GM12865 (cell line): ENCODE data around the gene CCNL2.
"Not testable (repeated sequence)": the region's sequence is repeated elsewhere in the genome, so short reads cannot be mapped to it uniquely, and the experiment has no call there.

Experiments
- DNase-seq: peaks from one replicate; pipeline ENCODE4 v3.0.0; 2010; ENCODE audit warnings: low read depth
- H3K4me3 ChIP-seq: 2 replicates; pipeline ENCODE4 v1.5.1; 2011; ENCODE audit warnings: mild to moderate bottlenecking, low read depth, low read length, control low read depth
- CTCF ChIP-seq: IDR thresholded peaks from 2 replicates; pipeline ENCODE4 v1.5.1; 2011; ENCODE audit warnings: low read length, control low read depth, low read depth, inconsistent platforms; ENCODE audit not compliant: insufficient read depth; ENCODE audit errors: missing control alignments

CCNL2 gene

DNA sequence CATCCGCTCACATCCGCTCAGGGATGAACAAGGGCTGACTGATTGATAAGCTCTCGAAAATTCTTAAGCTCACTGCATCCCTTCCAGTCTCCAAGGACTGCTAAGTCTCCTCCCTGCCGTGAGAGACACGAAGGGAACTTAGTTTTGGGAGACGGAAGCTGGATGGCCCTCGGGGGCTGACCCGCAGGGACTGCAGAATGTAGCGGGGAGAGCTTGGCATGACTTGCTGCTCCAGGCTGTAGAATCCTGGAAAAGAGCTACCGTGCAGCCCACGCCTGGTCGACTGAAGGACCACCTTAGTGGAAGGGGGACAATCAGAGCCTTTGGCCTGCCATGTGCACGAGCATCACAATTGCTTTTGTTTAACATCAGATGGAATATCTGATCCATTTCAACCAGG is 16.6 kb upstream of the CCNL2 start:
- no peak for DNase-seq
- no peak overlapping the region for H3K4me3 ChIP-seq
- no peak for TF ChIP-seq CTCF

GRCh38 chr1:1412311-1412902 is 13.3 kb upstream of the CCNL2 start:
- peak; percentile 75 for DNase-seq
- H3K4me3 ChIP-seq, result not testable (repeated sequence)

DNA sequence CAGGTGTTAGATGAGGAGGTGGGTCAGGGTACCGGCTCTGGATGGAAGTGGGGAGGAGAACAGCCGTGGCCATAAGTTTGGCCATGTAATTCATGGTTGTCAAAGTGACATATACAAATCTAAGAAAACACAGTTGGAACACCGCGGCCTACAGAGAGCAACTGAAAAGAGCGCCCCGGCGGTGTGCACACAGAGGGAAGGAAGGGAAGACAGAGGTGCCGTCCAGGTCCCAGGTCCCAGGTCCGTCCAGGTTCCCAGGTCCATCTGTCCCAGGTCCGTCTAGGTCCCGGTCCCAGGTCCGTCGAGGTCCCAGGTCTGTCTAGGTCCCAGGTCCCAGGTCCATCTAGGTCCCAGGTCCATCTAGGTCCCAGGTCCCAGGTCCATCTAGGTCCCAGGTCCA is 12.5 kb upstream of the CCNL2 start:
- H3K4me3 ChIP-seq, result no peak overlapping the region
- no peak for DNase-seq
- TF ChIP-seq CTCF, result no peak

DNA sequence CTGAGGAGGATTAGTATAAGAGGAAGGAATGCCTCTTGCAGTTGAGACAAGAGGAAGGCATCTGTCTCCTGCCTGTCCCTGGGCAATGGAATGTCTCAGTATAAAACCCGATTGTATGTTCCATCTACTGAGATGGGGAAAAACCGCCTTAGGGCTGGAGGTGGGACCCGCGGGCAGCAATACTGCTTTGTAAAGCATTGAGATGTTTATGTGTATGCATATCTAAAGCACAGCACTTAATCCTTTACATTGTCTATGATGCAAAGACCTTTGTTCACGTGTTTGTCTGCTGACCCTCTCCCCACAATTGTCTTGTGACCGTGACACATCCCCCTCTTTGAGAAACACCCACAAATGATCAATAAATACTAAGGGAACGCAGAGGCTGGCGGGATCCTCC is 11.1 kb upstream of the CCNL2 start:
- not testable (repeated sequence) for DNase-seq, H3K4me3 ChIP-seq

- H3K4me3 ChIP-seq, result peak overlapping the region; percentile 78
- DNase-seq, result peak; percentile 63
- no peak for TF ChIP-seq CTCF
Observed at GRCh38 chr1:1407636-1408318, 8.6 kb upstream of the CCNL2 start.

DNA sequence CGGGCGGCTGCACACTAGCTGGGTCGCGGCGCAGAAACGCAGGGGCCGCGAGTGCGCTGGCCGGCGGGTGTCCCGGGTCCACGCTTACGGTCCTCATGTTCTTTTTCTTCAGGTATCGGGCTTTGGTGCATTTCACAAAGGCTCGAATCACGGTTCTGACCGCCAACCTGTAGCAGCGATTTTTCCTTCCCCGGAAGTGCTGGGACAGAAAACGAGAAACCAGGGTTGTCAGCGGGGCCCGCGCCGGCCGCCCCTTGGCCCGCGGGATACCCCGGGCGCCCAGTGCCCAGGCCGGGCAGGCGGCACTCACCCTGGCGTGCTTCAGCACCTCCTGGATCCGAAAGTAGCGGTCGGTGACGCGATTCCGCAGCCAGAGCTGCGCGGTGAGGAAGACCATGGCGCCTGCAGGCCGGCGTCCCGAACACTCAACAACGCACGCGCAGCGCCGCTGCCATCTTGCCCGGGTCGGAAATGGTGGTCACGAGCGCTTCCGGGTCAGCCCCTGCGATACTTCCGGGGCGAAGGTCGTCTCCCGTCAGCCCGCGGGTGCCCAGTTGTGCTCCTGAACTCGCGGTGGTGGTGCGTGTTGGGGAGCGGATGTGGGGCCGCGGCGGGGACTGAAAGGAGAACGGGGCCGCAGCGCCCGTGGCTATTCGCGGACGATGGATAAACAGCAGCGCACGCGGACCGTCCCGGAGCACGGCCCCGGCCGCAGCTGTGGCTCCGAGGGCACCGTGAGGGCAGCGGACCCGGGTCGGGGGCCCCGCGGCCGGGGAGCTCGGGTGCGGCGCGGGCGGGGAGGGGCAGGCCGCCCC is 7.9 kb upstream of the CCNL2 start, which contains the start of gene MRPL20:
MRPL20 (minus strand) TSS at position 473 of the 815 bp plus-strand sequence; CDS start at position 397, 76 bp downstream.
- DNase-seq, result peak; percentile 97
- TF ChIP-seq CTCF, result no peak
- peak within 1 kb of the TSS; percentile 78 for H3K4me3 ChIP-seq

GRCh38 chr1:1406101-1406820 is 7.1 kb upstream of the CCNL2 start:
- DNase-seq, result peak; percentile 44
- TF ChIP-seq CTCF, result no peak
- H3K4me3 ChIP-seq, result peak overlapping the region; percentile 78
